ENCODE data around the gene PDGFRA.
"Not testable (repeated sequence)": the region's sequence is repeated elsewhere in the genome, so short reads cannot be mapped to it uniquely, and the experiment has no call there.

Gene PDGFRA

DNA sequence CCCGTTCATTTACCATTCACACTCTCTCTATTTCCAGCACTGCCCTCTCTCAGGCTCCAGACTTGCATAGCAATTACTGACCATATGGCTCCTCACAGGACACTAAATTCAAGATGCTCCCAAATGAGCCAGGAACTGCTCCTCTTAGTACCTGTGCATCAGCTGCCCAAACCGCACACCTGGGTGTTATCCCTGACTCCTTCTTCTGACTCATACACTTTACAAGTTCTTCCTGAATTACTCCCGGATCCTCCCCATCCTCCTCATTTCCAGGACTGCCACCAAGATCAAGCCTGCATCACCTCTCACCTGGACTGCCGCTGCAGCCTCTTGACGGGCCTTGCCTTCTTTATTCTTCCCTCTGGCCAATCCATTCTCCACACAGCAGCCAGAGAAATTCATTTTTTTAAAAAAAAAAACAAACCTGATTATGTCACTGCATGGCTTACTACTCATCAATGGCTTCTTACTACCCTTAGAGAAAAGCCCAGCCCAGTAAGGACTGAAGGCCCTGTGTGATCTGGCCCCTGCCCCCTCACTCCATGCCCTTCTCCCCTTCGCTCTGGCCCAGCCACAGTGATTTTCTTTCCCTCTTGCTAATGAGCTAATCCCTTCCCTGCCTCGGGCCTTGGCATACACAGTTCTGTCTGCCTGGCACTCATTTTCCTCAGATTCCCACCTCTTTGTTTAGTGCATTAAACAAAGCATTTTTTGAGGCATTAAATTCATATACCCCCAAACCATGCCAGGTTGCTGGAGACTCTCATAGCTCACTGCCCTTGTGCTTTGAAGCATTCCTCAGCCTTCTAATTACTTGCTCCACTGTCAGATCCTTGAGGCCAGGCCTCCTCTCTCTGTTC, 92.0 kb downstream of the PDGFRA start:
- no peak for DNase-seq (ENCODE audit: low read depth)

DNA sequence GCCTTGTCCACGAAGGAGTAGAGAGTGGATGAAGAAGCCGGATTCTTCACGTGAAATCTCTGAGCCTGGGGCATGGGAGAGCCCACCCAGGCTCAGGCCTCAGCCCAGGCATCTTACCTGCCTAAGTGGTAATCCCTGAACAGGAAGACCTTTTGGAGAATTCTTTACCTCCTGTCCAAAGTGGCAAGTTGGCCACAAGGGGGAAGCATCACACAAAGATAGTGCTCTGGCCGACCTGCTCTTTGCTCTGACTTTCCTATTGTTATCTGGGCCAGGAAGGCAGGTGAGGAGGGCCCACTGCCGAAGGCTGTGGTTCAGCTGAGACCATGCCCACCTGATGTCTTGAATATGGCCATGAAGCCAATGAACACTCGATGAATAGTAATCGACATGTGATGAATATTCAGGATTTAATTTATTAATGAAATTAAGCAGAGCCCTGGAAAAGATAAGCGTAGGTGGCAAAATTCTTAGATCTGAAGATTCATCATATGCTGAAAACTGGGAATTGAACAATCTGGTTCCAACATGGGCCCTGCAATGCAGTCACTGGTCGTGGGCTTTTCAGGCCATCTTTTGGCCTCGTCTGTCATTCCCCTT, 93.8 kb downstream of the PDGFRA start:
- peak; percentile 10 for DNase-seq (ENCODE audit: low read depth)

DNA sequence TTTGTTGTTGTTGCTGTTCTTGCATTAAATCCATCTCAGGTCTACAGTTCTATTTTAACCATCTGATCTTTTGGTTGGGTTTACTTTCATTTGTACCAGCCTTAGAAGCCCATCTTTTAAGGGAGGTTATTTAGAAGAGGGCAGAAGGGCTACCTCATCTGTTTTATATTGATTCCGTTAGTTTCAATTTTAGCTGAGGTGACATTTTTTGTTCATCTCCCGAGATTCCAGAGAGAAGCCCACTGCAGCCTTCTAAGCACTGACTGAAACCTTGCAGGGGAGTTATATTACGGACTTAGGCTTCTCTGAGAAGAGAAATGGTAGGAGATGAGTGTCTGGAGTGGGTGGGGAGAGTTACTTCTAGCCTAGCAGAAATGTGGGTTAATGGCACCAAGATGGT, 101.8 kb downstream of the PDGFRA start:
- DNase-seq (ENCODE audit: low read depth): no peak

DNA sequence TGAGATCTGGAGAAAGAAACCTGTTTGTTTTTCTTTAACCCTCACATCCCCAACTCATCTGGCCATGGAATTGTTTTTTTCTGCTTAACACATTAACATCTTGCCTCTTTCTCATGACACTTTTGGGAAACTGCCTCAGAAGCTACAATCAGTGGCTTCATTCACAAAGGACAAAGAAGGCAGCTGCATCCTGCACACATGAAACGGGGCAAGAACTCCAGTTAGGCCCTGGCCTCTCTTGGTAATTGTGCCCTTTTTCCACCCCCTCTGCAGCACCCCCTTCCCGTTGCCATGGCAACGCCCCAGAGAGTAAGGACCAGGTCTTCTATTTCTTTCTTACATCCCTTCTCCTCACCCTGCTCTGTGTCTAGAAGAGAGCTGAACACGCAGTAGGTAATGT, 103.4 kb downstream of the PDGFRA start:
- no peak for DNase-seq (ENCODE audit: low read depth)

DNA sequence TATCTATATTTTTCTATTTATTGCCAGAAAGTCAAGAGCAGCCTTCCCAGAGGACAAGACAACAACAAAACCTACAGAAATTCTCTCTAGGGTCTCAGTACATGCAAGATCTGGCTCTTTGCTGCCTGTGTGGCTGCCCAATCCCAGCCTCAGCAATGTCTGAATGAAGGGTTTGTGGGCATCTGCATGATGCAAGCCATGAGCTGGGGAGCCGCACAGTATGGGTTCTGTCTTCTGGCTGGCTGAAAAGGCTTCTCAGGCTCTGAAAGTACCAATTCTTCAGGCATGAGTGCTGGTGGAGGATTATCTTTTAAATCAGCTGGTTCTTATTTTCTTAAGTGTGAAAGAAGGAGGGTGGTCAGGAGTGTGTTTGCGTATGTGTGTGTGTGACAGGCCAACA, 104.6 kb downstream of the PDGFRA start:
- DNase-seq (ENCODE audit: low read depth): no peak

DNA sequence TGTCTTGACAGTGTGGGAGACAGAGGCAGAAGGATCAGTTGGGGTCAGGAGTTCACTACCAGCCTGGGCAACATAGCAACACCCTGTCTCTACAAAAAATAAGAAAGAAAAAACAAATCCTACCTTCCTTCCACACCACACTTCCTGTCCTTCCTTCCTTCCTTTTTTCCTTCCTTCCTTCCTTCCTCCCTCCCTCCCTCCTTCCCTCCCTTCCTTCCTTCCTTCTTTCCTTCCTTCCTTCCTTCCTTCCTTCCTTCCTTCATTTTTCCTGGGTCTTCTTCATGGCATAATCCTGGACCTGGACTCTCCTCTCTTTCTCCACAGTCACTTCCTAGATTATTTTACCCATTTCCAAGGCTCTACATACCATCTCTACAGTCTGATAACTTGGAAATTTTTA, 105.7 kb downstream of the PDGFRA start:
- DNase-seq (ENCODE audit: low read depth): not testable (repeated sequence)

DNA sequence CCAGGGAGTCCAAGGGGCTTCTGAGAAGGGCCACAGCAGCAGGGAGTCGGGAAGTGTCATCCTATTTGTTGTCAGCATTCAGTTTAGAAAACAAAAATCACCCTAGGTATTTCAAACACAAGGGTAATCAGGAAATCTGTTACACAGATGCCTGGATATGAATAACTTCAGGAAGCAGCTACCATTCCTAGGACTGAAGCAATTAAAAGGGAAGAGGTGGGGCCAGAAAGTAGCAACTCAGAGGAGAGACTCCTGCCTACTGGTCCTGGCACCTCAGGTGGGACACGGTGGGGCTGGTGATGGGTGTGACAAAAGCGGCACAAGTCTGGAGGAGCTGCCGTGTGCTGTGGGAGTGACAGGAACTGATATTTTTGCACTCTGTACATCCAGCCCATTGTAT, 107.9 kb downstream of the PDGFRA start:
- DNase-seq (ENCODE audit: low read depth): no peak

DNA sequence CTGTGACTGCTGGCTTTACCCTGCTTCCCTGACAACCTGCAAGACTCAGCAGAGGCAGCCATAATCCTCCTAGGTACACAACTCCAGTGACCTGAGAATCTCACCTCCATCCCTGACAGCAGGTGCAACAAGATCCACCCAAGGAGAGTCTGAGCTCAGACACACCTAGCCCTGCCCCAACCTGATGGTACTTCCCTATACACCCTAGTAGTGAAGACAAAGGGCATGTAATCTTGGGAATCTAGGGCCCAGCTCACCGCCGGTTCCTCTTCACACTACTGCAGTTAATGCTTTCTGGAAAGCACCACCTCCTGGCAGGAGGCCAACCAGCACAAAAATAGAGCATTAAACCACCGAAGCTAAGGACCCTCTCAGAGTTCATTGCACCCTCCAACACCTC, 113.0 kb downstream of the PDGFRA start:
- DNase-seq (ENCODE audit: low read depth): not testable (repeated sequence)

All from GM04503 (cell line).